VCaP (cell line): ENCODE results near the gene DPF3.

Source experiments
- H3K27ac ChIP-seq: fragments of 450-650 bp; 2 replicates; pipeline ENCODE4 v1.5.1; 2017
- CTCF ChIP-seq: fragments of 450-650 bp; conservative IDR thresholded peaks from 2 replicates; pipeline ENCODE4 v1.5.1; 2017; ENCODE audit warnings: mild to moderate bottlenecking, moderate library complexity

Gene DPF3

GRCh38 chr14:72632727-72633126 lies 261.2 kb downstream of the DPF3 start:
- H3K27ac ChIP-seq = no peak overlapping the region
- no peak for TF ChIP-seq CTCF

- H3K27ac ChIP-seq = no peak overlapping the region
- TF ChIP-seq CTCF = no peak
Measured at GRCh38 chr14:72631401-72631800, 262.5 kb downstream of the DPF3 start.

GRCh38 chr14:72630374-72630773 lies 263.5 kb downstream of the DPF3 start:
- no peak for TF ChIP-seq CTCF
- no peak overlapping the region for H3K27ac ChIP-seq

GRCh38 chr14:72629534-72629933 lies 264.4 kb downstream of the DPF3 start:
- TF ChIP-seq CTCF = no peak

GRCh38 chr14:72625689-72626088 lies 268.2 kb downstream of the DPF3 start:
- H3K27ac ChIP-seq = no peak overlapping the region

More at GRCh38 chr14:72629534-72629933, 264.4 kb downstream of the DPF3 start:
- no peak overlapping the region for H3K27ac ChIP-seq

GRCh38 chr14:72621387-72622065 lies 272.4 kb downstream of the DPF3 start:
- TF ChIP-seq CTCF = no peak
- no peak overlapping the region for H3K27ac ChIP-seq

More at GRCh38 chr14:72625689-72626088, 268.2 kb downstream of the DPF3 start:
- TF ChIP-seq CTCF = no peak

- no peak for TF ChIP-seq CTCF
- no peak overlapping the region for H3K27ac ChIP-seq
Measured at GRCh38 chr14:72619881-72620280, 274.0 kb downstream of the DPF3 start.
